HAP-1 (cell line): Measurements from ENCODE around the gene SCAF8.

Experiments used
- DNase-seq, 2 experiments: peaks; one replicate each; pipeline ENCODE4 v3.0.0-alpha.2; 2016 to 2020; ENCODE audit warnings: low spot score in 2 of 2
- H3K27me3 ChIP-seq: fragments of 250-450 bp; sonication (Bioruptor Pico); 2 replicates; pipeline ENCODE4 v1.5.1; 2020; ENCODE audit warnings: low read depth, mild to moderate bottlenecking, moderate library complexity
- H3K36me3 ChIP-seq: fragments of 250-450 bp; sonication (Bioruptor Pico); replicated peaks from 2 replicates; pipeline ENCODE4 v1.5.1; 2020; ENCODE audit warnings: mild to moderate bottlenecking
- H3K4me1 ChIP-seq: fragments of 250-450 bp; sonication (Bioruptor Pico); 2 replicates; pipeline ENCODE4 v1.5.1; 2020; ENCODE audit warnings: mild to moderate bottlenecking
- H3K4me3 ChIP-seq: fragments of 250-450 bp; sonication (Bioruptor Pico); 2 replicates; pipeline ENCODE4 v1.5.1; 2020; ENCODE audit warnings: mild to moderate bottlenecking, moderate library complexity
- H3K9me3 ChIP-seq: fragments of 250-450 bp; sonication (Bioruptor Pico); 2 replicates; pipeline ENCODE4 v1.5.1; 2020; ENCODE audit warnings: mild to moderate bottlenecking, moderate library complexity
- in situ Hi-C: fragments of 300-500 bp; cut with MboI; formaldehyde crosslinking; loops from 3 replicates; pipeline ENCODE4 v1.14.3; 2020; ENCODE audit warnings: low sequenced_read_pairs, inconsistent platforms, mixed read lengths

SCAF8 gene

DNA sequence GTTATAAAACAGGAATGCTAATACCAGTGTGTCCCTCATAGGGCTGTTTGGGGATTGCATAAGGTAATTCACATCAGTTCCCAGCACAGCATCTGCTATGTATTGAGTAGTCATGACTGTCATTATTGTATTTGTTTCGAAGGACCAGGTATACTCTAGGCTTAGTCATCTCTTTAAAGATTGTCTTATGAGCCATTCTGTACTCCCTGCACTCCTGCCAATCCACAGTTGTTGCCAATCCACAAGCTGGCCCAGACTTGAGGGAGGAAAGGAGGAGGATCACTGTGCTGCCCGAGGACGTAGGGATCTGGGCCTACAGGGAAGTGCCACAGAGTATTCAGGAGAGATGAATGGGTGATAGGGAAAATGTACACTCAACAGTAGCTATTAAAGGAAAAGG lies 148.9 kb downstream of the SCAF8 start:
- Histone ChIP-seq H3K27me3 (no peaks in the 10 kb centered on the region), H3K4me1 (peaks cover 5% of the 10 kb centered on the region), H3K36me3 (no peaks in the 10 kb centered on the region), H3K9me3 (no peaks in the 10 kb centered on the region), H3K4me3 (no peak overlapping the region)
- DNase-seq, result no peak
- in situ Hi-C loops, result no loop called here
